Subcutaneous adipose tissue (tissue), 4 donors: ENCODE results near the gene ST8SIA3. TPM values are rescaled to one million over a fixed set of nuclear protein-coding genes. Genes with fewer than 3 reads are reported as not detected.

Experiments
- total RNA-seq, 4 donors: library from RNA; depleted of rRNA; stranded (reverse); fragments of >200 nt; gene quantifications; one replicate each; pipeline ENCODE4 v1.1.0, GENCODE V29; 2016
- TF ChIP-seq, protein P1 (sequence below): fragments of 450-650 bp; IDR thresholded peaks from one replicate; pipeline ENCODE4 v1.5.1; 2016; ENCODE audit warnings: low read depth, mild to moderate bottlenecking, control low read depth, antibody characterized with exemption, moderate library complexity

ST8SIA3 gene
- total RNA-seq, 4 donors from 2014 or later = not detected

GRCh38 chr18:57364460-57364859, 12.1 kb downstream of the ST8SIA3 start:
- TF ChIP-seq, protein P1, sequence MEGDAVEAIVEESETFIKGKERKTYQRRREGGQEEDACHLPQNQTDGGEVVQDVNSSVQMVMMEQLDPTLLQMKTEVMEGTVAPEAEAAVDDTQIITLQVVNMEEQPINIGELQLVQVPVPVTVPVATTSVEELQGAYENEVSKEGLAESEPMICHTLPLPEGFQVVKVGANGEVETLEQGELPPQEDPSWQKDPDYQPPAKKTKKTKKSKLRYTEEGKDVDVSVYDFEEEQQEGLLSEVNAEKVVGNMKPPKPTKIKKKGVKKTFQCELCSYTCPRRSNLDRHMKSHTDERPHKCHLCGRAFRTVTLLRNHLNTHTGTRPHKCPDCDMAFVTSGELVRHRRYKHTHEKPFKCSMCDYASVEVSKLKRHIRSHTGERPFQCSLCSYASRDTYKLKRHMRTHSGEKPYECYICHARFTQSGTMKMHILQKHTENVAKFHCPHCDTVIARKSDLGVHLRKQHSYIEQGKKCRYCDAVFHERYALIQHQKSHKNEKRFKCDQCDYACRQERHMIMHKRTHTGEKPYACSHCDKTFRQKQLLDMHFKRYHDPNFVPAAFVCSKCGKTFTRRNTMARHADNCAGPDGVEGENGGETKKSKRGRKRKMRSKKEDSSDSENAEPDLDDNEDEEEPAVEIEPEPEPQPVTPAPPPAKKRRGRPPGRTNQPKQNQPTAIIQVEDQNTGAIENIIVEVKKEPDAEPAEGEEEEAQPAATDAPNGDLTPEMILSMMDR = no peak

DNA sequence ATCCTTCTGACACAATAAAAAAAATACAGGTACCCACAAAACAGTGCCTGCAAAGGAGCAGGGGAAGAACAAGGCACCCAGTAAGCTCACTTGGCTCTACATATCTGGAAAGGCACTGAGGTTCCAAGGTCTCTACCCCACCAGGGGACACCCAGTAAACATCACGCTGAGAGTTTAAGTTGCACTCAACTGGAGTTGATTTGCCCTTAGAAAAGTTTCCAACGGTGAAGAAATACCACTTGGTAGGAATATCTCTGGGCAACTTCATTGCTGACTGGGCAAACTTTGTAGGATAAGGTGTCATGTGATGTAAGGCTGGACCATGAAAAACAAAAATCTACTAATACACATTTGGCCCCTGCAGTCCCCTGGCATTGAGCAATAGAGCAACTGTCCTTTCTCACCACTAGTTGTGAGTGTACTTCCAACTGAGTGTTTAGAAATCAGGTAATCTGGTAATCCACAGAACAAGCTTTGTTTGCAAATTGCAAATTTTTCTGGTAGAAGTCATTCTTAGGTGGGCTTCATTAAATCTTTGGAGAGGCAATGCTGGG, 14.2 kb downstream of the ST8SIA3 start:
- TF ChIP-seq, protein P1 = no peak

- TF ChIP-seq, protein P1 = no peak
Observed at GRCh38 chr18:57372444-57372843, 20.1 kb downstream of the ST8SIA3 start.

GRCh38 chr18:57373017-57373416, 20.7 kb downstream of the ST8SIA3 start:
- TF ChIP-seq, protein P1 = no peak

DNA sequence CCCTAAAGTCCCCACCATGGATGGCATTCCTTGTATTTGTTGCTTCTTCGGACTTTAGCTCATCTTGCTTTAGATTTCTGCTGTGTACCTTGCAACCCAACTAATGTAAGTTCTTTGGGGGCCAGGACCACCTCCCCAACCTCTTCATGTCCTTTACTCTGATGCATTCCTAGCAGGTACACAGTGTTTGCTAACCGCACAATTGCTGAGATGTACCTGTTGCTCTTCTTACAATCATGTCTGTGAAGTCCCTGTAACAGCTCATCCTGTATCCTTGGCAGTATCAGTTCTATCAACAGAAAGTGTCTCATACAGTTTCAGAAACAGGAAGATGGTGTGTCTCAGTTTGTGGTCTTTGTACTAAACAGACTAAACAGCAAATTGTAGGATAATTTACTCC, 24.1 kb downstream of the ST8SIA3 start:
- TF ChIP-seq, protein P1 = no peak

GRCh38 chr18:57389271-57389670, 36.9 kb downstream of the ST8SIA3 start:
- TF ChIP-seq, protein P1 = no peak

- TF ChIP-seq, protein P1 = no peak
Observed at GRCh38 chr18:57390044-57390443, 37.7 kb downstream of the ST8SIA3 start.
